ENCODE measurements around the gene EIF2AK3. TPM values are rescaled to one million over a fixed set of nuclear protein-coding genes. Genes with fewer than 3 reads are reported as not detected.

The EIF2AK3 gene
- total and polyA plus RNA-seq, 9 donors, result 6.2 to 19.8 (median 18.0) TPM

GRCh38 chr2:88517759-88518201, 109.5 kb downstream of the EIF2AK3 start:
- H3K4me3 ChIP-seq, result no peak overlapping the region
- no peaks in the 10 kb centered on the region for H3K4me1 ChIP-seq (ENCODE audit: insufficient read depth)
- DNase-seq, result no peak
- no peaks in the 10 kb centered on the region for H3K36me3 ChIP-seq
- intact Hi-C loops (cut with DNase I), result no loop called here
- no peak overlapping the region for H3K27ac ChIP-seq
- WGBS, 3 donors, result 21 to 31% (median 28%) methylated on average over 6 of the region's 6 CpGs
- TF ChIP-seq, protein P1, sequence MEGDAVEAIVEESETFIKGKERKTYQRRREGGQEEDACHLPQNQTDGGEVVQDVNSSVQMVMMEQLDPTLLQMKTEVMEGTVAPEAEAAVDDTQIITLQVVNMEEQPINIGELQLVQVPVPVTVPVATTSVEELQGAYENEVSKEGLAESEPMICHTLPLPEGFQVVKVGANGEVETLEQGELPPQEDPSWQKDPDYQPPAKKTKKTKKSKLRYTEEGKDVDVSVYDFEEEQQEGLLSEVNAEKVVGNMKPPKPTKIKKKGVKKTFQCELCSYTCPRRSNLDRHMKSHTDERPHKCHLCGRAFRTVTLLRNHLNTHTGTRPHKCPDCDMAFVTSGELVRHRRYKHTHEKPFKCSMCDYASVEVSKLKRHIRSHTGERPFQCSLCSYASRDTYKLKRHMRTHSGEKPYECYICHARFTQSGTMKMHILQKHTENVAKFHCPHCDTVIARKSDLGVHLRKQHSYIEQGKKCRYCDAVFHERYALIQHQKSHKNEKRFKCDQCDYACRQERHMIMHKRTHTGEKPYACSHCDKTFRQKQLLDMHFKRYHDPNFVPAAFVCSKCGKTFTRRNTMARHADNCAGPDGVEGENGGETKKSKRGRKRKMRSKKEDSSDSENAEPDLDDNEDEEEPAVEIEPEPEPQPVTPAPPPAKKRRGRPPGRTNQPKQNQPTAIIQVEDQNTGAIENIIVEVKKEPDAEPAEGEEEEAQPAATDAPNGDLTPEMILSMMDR (IDR thresholded peaks at IDR 0.05), result no peak
- no peak for TF ChIP-seq EP300 (IDR thresholded peaks at IDR 0.05)
- no peak for TF ChIP-seq POLR2A (IDR thresholded peaks at IDR 0.05)
- H3K9me3 ChIP-seq, result no peaks in the 10 kb centered on the region
- no peaks in the 10 kb centered on the region for H3K27me3 ChIP-seq

Other genes starting within 250 kb of the EIF2AK3 start
- gene FOXI3, start 174.8 kb downstream of the EIF2AK3 start, total RNA-seq, result not detected
- not detected for gene FOXI3, start 174.8 kb downstream of the EIF2AK3 start, polyA plus RNA-seq
- gene RPIA, start 64.2 kb upstream of the EIF2AK3 start, total RNA-seq, result 10 to 100 TPM; 10.4 to 19.3 (median 15.4) TPM
- 10 to 100 TPM; 14.1 to 17.9 TPM for gene RPIA, start 64.2 kb upstream of the EIF2AK3 start, polyA plus RNA-seq

All from ovary (tissue), 9 donors.